HG03039 (cell line): ENCODE results near the gene COLQ.

Source experiments
- ATAC-seq: cut with Tn5 transposase; IDR thresholded peaks from one replicate; pipeline ENCODE4 v1.9.1; 2021; ENCODE audit warnings: mild to moderate bottlenecking, moderate library complexity; ENCODE audit not compliant: unreplicated experiment

Gene COLQ

GRCh38 chr3:15520804-15521572 is 518 bp downstream of the COLQ start:
- no peak for ATAC-seq

- ATAC-seq: no peak
Measured at GRCh38 chr3:15520185-15520584, 1.3 kb downstream of the COLQ start.

- no peak for ATAC-seq
Measured at GRCh38 chr3:15519096-15519495, 2.4 kb downstream of the COLQ start.

- no peak for ATAC-seq
Measured at GRCh38 chr3:15514663-15515340, 6.7 kb downstream of the COLQ start.

GRCh38 chr3:15513810-15514662 is 7.5 kb downstream of the COLQ start:
- no peak for ATAC-seq

- ATAC-seq: no peak
Measured at GRCh38 chr3:15513116-15513515, 8.4 kb downstream of the COLQ start.

GRCh38 chr3:15512166-15512565 is 9.3 kb downstream of the COLQ start:
- no peak for ATAC-seq

GRCh38 chr3:15511156-15511555 is 10.3 kb downstream of the COLQ start:
- ATAC-seq: no peak

- ATAC-seq: no peak
Measured at GRCh38 chr3:15510493-15510892, 11.0 kb downstream of the COLQ start.

- no peak for ATAC-seq
Measured at GRCh38 chr3:15506571-15506970, 14.9 kb downstream of the COLQ start.

- ATAC-seq: no peak
Measured at GRCh38 chr3:15505479-15506165, 15.9 kb downstream of the COLQ start.

GRCh38 chr3:15502616-15503015 is 18.9 kb downstream of the COLQ start:
- ATAC-seq: no peak

- ATAC-seq: no peak
Measured at GRCh38 chr3:15501126-15501525, 20.4 kb downstream of the COLQ start.

GRCh38 chr3:15500107-15500724 is 21.3 kb downstream of the COLQ start:
- ATAC-seq: peak; percentile 60

GRCh38 chr3:15499536-15499935 is 22.0 kb downstream of the COLQ start:
- ATAC-seq: no peak

GRCh38 chr3:15498431-15499214 is 22.9 kb downstream of the COLQ start:
- no peak for ATAC-seq

GRCh38 chr3:15497964-15498363 is 23.5 kb downstream of the COLQ start:
- ATAC-seq: no peak

GRCh38 chr3:15496341-15496664 is 25.2 kb downstream of the COLQ start:
- ATAC-seq: no peak

- ATAC-seq: no peak
Measured at GRCh38 chr3:15495461-15496340, 25.8 kb downstream of the COLQ start.
